ENCODE results near the gene LRRC4. TPM values are rescaled to one million over a fixed set of nuclear protein-coding genes. Genes with fewer than 3 reads are reported as not detected.

Gene LRRC4
- total RNA-seq, 4 donors from 2014 or later, result 1.6 to 2.5 (median 2.1) TPM; not detected in 1

DNA sequence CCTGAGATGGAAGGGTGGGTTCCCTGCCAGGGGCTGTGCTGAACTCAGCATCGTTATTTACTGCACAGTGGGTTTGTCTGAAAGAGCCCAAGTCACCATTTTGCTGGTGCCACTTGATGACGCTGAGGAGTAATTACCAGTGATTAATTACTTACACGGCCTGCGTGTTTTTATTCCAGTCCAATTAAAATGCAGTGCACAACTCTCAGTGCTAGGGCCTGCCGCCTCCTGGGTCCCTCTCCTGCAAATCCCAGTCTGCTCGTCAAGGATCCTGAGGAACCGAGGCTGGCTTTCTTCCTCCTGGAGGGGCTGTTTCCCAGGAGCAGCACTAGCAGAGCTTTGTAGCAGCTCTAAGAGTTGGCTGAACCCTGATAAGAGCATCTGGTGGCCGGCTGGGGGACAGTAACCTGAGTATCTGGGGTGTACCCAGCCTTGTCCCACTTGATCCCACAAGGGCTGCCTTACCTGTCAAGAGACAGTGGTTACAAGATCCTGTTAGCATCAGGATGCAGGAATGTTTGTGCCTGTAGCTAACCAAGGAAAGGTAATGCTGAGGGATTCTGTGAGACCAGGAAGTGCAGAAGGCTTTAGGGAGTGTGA, 45.1 kb upstream of the LRRC4 start:
- Histone ChIP-seq H3K27ac (no peak overlapping the region), H3K36me3 (peaks cover 0 to 1% (median 0%) of the 10 kb centered on the region in 3 donors)

DNA sequence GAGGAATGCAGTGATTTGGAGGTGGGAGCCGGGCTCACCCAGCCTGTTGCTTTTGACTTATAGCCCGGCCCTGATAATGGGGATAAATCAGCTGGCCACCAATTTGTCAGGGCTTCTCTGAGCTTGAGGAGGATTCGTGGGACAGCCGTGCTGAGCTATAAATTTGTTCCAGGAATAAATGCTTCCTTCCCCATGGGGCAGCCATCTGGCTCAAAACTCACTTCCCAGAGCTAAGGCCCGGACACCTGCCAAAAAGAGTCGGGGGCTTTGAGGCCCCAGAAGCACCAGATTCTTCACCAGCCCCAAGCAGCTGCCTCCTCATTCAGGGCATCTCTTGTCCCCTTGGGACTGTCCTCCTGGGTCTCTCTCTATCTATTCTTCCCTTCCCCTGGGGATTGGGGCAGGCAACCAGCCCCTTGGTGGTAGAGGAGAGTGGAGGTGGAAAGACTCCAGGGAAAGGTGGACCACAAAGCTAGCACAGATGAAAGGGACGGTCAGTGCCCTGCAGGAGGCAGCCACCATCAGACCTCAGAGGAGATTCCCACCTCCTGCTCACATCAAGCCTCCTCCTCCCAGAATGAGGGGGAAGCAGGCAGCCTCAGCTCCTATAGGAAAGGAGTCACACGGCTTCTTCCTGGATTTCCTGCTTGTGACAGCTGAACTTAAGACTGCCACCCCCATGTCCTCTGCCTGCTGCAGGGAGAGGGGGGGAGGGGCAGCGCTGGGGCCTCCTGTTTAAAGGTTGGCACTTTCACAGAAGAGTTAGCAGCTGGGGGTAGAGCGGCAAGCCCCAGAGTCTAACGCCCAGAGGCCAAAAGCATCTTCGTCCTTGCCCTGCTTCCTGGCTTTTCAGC, 44.2 kb upstream of the LRRC4 start:
- no peaks in the 10 kb centered on the region for H3K4me1 ChIP-seq
- H3K9me3 ChIP-seq, result no peaks in the 10 kb centered on the region
- H3K27ac ChIP-seq, result no peak overlapping the region
- no peaks in the 10 kb centered on the region for H3K27me3 ChIP-seq
- no peak for TF ChIP-seq POLR2A (IDR thresholded peaks at IDR 0.05)
- TF ChIP-seq, protein P1, sequence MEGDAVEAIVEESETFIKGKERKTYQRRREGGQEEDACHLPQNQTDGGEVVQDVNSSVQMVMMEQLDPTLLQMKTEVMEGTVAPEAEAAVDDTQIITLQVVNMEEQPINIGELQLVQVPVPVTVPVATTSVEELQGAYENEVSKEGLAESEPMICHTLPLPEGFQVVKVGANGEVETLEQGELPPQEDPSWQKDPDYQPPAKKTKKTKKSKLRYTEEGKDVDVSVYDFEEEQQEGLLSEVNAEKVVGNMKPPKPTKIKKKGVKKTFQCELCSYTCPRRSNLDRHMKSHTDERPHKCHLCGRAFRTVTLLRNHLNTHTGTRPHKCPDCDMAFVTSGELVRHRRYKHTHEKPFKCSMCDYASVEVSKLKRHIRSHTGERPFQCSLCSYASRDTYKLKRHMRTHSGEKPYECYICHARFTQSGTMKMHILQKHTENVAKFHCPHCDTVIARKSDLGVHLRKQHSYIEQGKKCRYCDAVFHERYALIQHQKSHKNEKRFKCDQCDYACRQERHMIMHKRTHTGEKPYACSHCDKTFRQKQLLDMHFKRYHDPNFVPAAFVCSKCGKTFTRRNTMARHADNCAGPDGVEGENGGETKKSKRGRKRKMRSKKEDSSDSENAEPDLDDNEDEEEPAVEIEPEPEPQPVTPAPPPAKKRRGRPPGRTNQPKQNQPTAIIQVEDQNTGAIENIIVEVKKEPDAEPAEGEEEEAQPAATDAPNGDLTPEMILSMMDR (IDR thresholded peaks at IDR 0.05), result no peak
- no peaks in the 10 kb centered on the region for H3K36me3 ChIP-seq
- DNase-seq, result no peak
- H3K4me3 ChIP-seq, result no peak overlapping the region

More for the DNA sequence above, 45.1 kb upstream of the LRRC4 start:
- Histone ChIP-seq H3K9me3 (no peaks in the 10 kb centered on the region), H3K4me1 (no peaks in the 10 kb centered on the region), H3K4me3 (no peak overlapping the region), H3K27me3 (no peaks in the 10 kb centered on the region)
- TF ChIP-seq, protein P1 (IDR thresholded peaks at IDR 0.05), result no peak
- TF ChIP-seq POLR2A (IDR thresholded peaks at IDR 0.05), result no peak
- DNase-seq, result no peak

DNA sequence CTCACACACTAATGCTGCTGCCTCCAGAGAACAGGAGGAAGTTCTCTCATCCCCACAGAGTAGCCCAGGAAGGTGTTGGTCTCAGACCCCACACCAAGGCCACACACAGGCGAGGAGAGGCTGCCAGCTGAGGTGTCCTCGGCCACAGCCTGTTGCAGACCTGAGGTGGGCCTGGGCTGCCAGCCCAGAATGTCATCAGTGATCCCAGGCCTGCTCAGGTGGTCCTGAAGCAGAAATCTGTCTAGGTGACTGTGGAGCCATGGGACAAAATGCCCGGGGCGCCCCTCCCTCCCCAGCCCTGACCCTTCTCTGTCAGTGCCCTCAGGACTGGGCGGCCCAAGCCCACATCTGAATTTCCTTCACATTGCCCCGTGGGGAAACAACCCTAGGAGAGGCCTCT, 43.5 kb upstream of the LRRC4 start:
- TF ChIP-seq, protein P1 (IDR thresholded peaks at IDR 0.05), result no peak
- no peak for TF ChIP-seq POLR2A (IDR thresholded peaks at IDR 0.05)
- DNase-seq, result no peak
- Histone ChIP-seq H3K36me3 (no peaks in the 10 kb centered on the region), H3K27ac (no peak overlapping the region), H3K4me1 (no peaks in the 10 kb centered on the region), H3K27me3 (no peaks in the 10 kb centered on the region), H3K9me3 (no peaks in the 10 kb centered on the region), H3K4me3 (no peak overlapping the region)

DNA sequence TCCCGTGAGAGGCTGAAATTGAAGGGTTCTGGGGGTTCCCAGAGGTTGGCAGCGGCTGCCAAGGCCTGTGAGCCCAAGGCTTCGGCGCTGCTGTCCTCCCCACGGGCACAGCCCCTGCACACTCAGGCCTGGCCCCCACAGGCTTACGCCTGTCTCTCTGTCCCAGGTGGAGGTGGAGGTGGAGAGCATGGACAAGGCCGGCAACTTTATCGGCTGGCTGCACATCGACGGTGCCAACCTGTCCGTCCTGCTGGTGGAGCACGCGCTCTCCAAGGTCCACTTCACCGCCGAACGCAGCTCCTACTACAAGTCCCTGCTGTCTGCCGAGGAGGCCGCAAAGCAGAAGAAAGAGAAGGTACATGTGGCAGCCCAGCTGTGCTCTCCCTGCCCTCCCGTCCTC, 43.1 kb upstream of the LRRC4 start:
- Histone ChIP-seq H3K9me3 (no peaks in the 10 kb centered on the region), H3K36me3 (no peaks in the 10 kb centered on the region), H3K27me3 (no peaks in the 10 kb centered on the region), H3K4me1 (no peaks in the 10 kb centered on the region), H3K4me3 (no peak overlapping the region), H3K27ac (no peak overlapping the region)
- TF ChIP-seq, protein P1 (IDR thresholded peaks at IDR 0.05), result no peak
- TF ChIP-seq POLR2A (IDR thresholded peaks at IDR 0.05), result no peak
- DNase-seq, result peak in 1 of 3 donors; percentile 39

DNA sequence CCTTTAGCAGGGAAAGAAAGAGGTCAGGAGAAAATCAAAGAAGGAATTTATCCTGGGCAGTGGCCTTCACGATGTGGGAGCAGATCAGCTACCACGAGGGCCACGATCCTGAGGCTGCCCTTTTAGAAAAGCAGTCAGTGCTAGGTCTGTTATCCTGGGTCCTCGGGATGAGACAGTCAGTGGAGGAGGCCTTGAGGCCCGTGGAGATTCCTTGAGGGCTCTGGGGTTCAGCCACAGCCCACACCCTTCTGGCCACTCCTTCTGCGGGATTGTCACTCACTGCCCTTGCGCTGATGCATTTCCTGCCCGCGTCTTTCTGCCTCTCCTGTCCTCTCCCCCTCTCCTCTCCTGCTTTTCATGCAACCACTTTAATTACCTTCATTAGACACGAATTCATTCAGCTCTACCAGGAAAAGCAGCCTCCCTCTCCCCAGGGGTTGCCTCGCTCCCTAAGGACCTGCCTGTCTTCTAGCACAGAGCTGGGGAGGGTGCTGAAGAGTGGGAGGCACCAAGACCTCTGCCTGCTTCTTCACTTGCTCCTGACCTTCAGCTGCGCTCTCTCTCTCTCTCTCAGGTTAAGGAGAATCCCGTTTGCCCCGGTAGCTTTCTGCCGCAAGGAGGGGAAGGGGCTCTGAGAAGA, 42.6 kb upstream of the LRRC4 start:
- no peaks in the 10 kb centered on the region for H3K9me3 ChIP-seq
- no peaks in the 10 kb centered on the region for H3K4me1 ChIP-seq
- no peaks in the 10 kb centered on the region for H3K36me3 ChIP-seq

More for the DNA sequence above, 42.6 kb upstream of the LRRC4 start:
- TF ChIP-seq, protein P1 (IDR thresholded peaks at IDR 0.05), result no peak
- TF ChIP-seq POLR2A (IDR thresholded peaks at IDR 0.05), result no peak
- no peak overlapping the region for H3K27ac ChIP-seq
- H3K4me3 ChIP-seq, result no peak overlapping the region
- H3K27me3 ChIP-seq, result no peaks in the 10 kb centered on the region
- DNase-seq, result no peak
